HuH-7.5 (cell line): ENCODE results near the gene LASP1.

Experiments
- DNase-seq: peaks from one replicate; pipeline ENCODE4 v3.0.0; 2011; ENCODE audit warnings: low spot score

The LASP1 gene

DNA sequence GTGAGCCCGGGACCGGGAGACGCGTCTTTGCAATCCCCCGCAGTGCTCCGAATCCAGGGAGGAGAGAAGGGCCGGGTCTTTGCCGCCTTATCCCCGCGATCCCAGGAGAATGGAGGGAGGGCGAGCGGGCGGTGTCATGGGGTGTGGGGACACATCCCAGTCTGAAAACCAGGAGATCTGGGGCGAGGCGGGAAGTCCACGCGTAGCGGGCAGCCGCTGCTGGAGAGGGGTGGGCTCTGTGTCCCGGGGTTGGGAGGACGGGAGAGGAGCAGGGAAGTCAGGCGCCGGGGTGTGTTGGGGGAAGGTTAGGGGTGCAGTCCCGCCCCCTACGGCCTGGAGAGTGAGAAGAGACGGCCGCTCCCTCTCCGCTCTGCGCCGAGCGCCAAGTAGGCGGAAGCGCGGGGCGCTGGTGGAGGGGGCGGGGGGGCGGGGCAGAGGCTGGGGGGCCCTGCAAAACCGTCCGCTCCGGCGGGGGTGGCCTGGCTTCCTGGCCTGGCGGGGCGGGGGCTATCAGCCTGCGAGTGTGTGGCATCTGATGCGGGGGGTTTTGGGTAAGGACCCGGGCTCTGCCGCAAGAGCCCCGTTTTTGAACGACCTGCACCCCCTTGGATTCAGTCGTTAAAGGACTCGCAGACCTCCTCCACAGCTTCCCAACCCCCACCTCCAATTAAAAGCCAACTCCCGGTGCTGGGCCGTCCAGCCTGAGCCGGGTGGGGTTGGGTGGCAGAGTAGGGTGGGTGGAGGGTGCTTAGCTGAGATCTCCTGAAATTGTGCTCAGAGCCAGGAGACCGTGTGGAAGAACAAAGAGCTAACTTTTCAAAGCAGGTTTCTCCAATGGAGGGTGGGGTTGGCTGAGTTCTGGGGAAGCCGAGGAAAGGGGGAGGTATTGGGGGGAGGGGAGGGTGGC lies 654 bp downstream of the LASP1 start:
- DNase-seq: no peak

DNA sequence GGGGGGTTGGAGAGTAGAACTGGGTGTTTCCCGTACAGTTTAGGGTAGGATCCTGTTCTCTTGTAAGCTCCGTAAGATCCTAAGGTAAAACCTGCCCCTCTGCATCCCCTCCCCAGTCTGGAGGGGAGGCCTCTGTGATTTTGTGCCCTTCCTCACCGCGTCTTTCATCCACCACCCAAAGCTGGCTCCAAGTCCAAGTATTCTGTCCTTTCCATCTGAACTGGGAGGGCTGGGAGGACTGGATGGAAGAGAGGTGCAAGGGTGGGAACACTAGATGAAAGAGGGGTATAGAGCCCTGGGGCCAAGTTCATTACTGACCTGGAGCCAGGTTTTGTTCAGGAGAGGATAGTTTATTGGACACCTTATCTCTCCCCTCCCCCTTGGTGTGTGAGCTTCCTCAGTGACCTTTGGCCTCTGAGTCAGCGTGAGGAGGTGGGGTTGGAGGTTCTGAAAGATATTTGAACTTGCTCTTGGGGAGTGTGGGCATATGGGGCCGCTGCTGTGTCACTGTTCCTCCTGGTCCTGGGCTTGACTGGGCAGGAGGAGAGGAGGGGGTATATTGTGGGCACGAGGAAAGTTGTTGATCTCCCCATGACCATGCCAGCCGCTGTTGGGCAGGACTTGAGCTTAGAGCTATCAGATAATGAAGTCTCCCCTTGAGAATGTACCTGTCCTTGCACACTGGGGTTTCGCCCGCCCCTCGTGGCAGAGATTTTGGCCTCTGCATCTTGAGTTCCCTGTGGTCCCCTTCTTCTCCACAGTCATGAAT lies 1.6 kb downstream of the LASP1 start:
- peak; percentile 79 for DNase-seq

DNA sequence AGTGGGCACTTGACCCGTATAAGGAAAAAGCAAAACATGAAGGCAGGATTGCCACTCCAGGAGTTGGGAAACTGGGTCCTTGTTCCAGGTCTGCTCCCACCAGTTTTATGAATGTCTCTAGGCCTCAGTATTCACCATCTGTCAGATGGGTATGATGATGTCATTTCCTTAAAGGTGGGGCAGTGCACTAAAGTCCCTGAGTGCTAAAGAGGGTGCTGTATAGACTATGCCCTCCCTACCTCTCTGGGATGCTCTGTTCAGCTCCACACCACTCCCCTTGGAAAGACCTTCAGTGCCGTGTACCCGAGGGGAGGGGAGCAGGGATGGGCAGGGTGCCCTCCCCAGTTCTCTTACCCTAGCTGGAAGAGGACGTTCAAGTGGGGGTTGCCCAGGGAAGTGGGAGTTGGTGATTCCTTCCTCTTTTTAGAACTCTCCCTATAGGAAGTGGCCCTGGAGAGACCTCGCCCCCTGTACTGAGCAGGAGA lies 2.2 kb downstream of the LASP1 start:
- no peak for DNase-seq

DNA sequence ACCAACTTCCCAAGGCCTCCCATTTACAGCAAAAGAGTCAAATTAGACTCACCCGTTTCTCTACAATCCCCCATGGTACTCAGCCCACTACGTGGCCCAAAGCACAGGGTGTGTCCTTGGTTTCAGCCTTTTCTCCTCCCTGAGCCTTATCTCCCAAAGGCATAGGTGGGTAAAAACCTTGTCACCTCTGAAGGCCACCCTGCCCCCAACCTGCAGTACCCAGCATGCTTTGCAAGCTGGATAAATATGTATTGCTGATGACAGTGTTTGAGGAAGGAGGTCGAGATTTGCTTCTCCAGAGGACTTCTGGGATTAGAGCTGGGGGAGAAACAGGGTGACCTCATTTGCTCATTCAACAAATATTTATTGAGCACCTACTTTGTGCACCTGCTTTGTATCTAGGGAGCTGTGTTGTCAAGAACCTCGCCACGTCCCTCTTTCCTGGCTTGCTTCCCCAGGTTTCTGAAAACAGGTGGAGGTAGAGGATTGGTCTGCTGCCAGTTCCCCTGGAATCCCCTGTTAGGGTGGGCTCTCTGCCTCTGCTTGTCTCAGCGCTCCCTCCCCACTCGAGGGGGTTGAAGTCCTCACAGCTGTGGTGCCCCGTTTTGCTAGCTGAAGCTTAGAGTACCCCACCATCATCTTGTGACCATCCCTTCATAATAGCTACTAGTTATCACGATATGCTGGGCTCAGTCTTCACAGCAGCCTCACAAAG lies 3.0 kb downstream of the LASP1 start:
- no peak for DNase-seq

DNA sequence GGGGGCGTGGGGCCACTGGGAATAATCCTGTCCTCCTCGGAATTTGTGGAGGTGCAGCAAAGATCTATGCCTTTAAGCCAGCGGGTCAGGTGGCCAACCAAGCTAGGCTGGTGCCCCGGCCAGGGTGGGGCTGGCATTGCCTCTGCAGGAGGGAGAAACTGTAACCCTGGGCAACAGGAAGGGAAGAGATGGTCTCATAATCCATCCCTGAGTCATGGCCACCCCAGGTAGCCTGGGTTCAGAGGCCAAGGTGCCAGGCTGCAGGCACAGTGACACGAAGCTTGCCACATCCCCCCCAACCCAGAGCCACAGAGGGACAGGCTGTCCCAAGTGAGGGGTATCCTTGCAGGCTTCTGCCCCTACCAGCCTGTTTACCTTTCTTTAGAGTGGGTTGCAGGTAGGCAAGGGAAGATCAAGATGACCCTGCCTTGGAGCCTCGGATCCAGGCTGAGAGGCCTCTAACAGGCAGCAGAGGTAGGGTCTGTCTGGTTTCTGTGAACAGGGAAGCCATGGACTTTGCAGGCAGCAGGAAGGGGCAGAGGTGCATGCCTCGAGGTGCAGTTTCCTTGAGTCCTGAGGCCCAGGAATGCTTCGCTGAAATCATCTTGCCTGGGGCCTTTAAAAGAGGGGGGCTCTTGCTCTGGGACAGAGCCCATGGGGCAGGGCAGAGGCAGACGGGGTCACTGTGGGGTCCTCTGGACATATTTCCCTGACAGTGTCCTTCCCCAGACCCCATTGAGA lies 4.0 kb downstream of the LASP1 start:
- no peak for DNase-seq

DNA sequence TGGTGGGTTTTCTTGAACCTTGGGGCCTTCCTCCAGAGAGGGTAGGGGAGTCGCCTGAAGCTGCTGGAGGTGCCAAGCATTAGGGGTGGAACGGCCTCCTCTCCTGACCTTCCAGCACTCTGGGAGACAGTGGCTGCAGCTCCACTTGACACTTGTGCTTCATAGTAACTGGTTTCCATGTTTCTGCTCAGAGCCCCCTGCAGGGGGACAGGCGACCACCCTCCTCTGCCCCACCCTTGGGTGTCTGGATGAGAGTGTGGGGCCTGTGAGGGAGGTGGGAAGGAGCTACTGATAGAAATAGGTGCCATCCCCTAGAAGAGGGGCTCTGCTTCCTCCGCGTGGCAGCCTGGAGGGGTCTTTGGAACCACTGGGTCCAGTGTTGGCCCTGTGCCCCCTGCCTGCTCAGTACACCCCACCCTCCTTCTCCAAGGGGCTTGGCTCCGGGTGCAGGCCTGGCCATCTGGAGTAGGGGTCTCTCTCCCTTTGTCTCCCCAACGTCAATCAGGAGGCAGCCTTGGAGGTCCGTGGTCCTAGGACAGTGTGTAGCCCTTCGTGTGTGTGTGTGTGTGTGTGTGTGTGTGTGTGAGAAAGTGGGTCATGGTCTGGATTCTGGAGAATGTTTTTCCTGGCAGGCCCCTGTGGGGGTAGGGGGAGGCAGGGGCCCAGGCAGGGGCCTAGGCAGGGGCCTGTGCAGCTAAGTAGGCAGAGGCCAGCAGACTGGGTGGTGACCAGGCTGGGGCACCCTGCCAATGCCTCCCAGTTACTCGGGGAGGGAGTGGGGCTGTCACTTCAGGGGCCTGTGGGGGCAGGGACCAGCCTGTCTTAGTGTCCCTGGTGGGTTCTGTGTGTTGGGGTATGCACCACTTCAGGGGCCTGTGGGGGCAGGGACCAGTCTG lies 4.9 kb downstream of the LASP1 start:
- DNase-seq: no peak

DNA sequence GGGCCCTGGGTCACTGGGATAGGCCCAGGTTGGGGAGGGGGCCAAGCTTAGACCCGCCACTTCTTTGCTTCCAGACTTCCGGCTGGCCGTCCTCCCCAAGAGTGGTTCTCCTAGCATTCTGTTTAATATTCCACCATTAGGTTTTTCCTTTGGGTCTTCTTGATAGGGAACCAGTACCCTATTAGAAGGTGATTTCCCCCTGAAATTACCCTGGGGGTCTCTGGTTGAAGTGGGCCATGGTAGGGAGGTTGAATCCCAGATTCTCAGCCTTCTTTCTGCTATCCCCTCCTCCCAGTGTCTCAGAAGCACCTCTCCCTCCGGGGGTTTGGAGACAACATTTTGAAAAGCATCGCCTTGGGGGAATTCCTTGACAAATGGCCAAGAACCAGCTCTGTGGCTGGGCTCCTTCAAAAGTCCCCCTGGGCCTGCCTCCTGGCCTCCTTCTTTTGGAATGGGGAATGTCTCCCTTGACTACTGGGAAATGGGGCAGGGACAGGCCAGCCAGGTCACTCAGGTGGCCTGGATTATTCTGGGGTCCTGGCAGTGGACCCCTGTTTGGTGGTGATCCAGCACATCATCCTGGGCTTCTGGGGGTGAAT lies 5.7 kb downstream of the LASP1 start:
- no peak for DNase-seq

DNA sequence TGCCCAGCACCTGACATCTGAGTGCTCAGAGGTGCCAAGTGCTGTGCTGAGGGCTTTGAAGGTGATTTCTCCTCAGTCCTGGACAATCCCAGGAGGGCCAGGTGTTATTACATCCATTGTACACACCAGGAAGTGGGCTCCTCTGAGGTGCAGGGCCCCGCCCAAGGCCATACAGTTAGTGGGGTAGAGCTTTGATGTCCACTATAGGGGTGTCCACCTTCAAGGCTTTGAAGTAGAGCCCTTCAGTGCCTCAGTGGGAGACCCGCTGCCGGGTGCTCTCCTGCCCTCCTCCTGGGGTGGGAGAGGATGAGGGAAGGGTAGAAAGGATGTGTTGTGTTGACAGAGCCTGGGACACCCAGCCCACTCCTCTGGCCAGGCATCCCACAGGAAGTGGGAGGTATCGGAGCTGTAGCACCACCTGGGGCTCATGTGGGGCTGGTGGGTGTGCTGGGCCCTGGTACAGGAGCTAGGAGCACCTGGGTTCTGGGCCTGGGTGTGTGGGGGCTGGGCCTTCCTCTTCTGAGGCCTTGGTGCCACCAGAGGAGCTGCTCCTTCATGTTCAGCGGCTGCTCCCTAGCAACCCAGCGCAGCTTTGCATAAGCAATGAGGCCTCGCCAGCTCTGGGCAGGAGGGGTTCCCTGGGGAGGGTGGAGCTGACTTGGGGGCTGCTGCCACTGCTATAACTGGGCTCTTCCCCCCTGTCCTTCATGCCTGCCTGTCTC lies 7.4 kb downstream of the LASP1 start:
- no peak for DNase-seq

DNA sequence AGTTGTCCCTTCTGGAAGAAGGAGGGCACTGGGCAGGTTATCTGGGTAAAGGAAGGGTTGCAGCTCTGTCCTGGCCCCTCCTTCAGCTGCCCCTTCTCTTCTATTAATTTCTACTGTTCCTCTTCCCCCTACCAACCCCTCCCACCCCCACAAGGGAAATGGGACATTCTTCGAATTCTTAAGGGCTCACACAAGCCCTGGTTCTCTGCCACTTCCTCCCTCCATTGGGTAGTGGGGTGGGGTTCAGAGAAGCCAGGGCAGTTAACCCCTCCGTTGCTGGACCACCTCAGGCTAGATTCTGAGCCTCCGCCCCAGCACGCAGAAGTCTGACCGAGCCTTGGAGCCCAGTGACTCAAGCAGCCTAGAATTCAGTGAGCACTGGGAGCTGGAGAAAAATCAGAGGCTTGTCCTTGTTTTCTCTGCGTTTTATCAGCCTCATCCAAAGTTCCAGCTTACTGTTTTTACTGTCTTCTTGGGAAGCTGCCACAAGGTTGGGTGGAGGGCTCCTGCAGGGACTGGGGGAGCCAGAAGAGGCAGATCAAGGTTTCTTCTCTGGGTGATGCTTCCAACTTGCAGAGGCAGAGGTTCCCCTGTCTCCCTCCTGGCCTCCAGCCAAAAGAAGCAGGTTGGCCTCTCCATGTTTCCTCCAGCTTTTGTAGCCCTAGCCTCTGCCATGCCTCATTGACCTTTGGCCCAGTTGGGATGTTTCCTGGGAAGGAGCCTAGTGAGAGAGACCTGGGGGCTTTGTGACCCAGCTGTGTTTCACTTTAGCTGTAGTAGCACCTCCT lies 10.2 kb downstream of the LASP1 start:
- peak; percentile 58 for DNase-seq

DNA sequence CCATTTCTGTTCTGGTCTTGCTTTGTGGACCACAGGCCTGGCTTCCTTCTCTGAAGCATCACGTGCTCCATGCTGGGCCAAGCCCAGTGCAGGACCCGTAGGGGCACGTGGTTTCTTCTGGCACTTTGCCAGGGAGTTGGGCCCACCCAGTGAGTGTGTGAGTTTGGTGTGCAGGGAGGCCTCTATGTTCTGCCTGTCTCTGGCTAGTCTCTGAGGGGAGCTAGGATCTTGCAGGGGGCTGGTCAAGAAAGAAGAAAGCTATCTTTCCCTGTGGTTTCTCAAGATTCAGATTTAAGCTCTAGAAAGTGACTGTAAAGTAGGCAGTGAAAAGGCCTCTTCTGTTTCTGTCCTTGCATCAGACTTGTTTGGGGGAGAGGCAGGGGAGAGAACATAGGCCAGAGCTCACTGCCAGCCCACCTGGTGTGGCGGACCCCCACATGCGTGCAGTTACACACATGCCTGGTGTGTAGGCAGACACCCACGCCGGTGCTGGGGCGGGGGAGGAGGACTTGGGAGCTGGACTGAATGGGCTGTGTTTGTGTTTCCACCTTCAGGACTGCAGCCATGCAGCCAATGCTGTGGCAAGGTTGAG lies 11.8 kb downstream of the LASP1 start:
- DNase-seq: no peak

DNA sequence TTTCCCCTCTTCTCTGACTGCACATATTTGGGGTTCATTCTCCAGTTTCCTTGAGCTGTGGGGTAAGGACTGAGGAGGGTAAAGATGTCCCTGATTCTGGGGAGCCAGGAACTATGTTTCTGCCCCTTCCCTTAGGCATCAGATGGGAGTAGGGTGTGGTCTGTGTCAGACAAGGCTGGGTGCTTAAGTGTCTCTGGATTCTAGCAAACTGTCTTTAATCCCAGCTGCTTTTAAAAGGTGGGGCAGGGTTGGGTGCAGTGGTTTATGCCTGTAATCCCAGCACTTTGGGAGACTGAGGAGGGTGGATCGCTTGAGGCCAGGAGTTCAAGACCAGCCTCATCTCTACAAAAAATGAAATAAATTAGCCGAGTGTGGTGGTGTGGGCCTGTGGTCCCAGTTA lies 13.0 kb downstream of the LASP1 start:
- DNase-seq: no peak

DNA sequence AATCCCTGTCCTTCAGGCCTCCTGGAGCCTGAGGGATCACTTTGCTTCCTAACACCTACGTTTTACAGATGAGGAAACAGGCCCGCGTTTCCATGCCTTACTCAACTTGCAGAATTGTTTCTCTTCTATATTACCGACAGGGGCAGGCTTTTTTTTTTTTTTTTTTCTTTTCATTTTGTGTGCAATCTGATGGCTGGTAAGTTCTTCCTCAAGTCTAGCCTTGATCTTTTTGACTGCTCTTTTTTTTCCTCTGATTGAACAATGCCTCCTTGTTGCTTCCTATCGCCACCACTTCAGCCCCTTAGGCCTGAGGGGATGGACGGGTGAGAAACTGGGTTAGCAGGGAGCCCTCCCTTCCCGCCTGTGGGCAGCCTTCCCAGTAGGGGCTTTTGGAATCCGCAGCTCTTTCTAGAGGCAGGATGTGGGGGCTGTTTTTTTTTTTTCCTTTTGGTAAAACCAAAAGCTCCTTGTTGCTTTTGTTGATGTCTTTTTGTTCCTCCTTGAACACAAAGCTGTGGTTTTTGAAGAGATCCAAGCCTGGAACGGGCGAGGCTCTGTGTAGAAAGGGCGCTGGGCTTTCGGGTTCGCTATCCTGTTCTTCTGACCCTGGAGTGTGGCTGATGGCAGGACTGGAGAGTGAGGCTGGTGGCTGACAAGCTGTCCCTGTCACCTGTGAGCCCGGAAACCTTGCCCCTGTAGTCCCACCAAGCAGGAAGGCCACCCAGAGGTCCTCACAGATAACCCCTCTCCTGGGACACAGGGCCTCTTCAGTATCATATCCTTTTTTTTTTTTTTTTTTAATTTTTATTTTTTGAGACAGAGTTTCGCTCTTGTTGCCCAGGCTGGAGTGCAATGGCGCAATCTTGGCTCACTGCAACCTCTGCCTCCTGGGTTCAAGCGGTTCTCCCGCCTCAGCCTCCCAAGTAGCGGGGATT lies 14.0 kb downstream of the LASP1 start:
- no peak for DNase-seq

DNA sequence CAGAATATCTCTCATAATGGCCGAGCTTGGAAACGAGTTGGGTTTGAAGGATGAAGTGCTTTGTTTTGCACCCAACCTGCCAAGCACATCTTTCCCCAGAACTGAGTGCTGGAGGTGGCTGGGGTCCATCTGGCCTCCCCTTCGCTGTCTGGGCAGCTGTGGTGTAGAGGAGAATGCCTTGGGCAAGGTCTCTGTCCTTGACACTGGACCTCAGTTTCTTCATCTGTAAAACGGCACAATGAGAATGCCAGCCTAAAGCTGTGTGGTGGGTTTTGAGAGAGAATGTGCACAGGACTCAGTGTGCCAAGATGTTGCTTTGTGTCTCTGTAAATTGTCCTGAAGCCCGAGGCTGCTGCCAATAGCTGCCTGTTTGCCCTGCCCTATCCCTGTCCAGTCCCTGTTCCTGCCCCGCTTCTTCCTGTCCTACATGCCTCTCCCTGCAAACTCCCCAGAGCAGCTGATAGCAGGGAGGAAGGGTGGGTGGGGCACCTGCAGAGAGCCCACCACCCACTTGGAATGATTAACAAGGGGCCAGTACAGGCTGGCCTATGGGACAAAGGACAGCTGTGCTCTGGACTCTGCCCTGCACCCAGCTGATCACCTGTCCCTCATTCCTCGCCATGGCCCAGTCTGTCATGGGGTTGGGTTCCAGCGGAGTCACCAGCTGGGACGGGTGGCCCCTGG lies 15.3 kb downstream of the LASP1 start:
- DNase-seq: no peak

DNA sequence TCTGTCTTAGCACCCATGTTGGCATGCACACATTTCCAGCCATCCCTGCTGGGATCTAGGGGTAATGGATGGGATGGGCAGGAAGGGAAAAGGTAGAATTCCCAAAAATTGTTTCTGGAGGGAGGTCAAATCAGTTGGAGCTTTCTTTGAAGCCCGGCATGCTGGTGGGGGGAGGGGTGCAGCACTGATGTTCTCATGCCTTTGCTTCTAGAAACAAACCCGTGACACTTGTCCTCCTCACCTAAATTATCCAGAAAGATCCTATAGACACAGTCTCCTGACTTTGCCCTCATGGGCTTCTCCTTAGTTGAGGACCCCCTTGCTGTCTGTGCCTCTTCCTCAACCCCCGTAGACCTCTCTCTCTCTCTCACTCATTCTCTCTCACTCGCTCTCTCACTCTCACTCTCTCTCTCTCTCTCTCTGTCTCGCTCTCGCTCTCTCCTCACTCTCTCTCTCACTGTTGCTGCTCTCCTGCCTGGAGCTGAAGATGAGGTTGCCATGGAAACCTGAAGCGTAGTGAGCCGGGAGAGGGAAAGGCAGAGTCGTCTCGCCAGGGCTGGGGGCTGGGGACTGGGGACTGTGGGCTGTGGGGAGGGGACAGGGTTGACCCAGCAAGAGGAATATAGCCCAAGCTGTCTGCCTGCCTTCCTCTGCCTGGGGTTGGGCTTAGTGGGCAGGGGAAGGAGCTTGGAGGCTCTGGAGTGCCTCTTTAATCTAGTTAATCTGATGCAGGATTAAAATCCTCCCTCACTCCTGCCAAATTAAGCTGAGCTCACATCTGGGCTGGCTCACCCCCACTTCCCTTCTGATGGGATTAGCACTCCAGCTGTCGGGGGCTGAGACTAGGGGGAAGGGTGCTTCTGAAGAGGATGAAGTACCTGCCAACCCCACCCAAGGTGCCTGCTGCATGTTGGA lies 16.1 kb downstream of the LASP1 start:
- DNase-seq: no peak

DNA sequence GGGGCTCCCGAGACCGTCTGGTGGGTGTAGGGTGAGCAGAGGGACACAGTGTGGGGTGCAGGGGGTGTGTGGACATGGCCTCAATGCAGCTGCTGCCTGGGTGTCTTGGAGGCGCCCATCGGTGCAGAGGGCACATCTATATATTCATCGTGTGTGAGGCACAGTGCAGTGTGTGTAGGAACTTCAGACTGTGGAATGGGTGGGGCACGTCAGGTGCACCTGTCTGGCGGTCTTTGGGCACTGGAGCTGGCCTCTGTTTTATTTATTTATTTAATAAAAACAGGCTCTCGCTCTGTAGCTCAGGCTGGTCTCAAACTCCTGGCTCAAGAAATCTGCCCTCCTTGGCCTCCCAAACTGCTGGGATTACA lies 16.8 kb downstream of the LASP1 start:
- DNase-seq: no peak

DNA sequence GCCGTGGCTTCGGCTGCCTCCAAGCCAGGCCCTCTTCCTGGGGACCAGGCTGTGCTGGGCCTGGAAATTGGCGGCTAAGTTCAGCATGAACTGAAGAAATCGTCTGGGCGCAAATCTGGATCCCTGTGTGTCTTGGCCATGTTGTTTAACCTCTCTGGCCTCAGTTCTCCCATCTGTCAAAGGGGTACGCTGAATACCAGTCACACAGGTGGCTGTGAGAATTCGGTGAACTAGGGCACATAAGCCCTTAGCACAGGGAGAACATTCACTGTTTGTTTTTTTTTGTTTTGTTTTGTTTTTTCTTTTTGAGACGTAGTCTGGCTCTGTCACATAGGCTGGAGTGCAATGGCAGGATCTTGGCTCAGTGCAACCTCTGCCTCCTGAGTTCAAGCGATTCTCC lies 19.0 kb downstream of the LASP1 start:
- no peak for DNase-seq
